Panc1 (cell line): Measurements from ENCODE around the gene MRPL18.

Source experiments
- POLR2AphosphoS5 ChIP-seq: IDR thresholded peaks from 2 replicates; pipeline ENCODE4 v1.6.1; 2012; ENCODE audit warnings: mild to moderate bottlenecking, low read depth, low read length, moderate library complexity
- TF ChIP-seq, protein P1 (sequence below): fragments of 450-650 bp; IDR thresholded peaks from 2 replicates; pipeline ENCODE4 v1.5.1; 2017; ENCODE audit warnings: mild to moderate bottlenecking
- TF ChIP-seq, protein P2 (sequence below), 2 experiments: IDR thresholded peaks; 2 replicates each; pipeline ENCODE4 v1.6.1; 2011 to 2012; ENCODE audit warnings: low read depth in 2 of 2, control low read depth in 1 of 2, low read length in 1 of 2, mild to moderate bottlenecking in 1 of 2, moderate library complexity in 1 of 2; ENCODE audit not compliant: insufficient read depth in 1 of 2

DNA sequence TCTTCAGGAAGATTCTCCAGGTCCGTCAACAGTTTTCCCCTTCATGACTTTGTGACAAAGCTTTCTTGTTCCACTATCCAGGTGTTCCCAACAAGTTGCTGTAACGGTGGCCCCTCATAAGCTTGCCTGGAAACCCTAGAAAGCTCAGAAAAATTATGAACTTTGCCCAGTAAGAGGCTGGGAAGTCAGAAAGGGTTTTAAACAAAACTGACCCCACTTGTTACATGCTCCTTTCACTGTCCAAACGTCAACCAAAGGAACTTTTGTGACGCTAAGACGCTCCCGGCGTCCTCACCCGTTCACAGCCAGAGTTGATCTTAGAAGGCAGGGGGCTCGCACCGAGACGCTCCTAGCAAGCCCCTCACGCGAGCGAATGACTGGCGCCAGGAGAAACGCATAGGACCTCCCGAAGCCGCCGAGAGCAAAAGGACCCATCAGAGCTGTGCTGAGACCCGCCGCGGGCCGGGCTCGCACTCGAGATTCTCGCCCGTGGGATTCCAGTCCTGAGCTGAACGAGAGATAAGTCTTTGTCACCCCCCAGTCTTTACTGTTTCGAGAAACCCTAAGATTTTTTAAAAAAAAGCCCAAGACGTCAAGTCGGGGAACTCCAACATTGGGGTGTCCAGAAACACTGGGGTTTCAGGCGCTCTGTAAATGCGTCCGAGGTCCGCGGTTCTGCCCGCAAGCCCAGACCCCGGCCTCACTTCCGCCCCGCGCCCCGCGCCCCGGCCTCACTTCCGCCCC lies 29.0 kb upstream of the MRPL18 start:
- TF ChIP-seq, protein P1, sequence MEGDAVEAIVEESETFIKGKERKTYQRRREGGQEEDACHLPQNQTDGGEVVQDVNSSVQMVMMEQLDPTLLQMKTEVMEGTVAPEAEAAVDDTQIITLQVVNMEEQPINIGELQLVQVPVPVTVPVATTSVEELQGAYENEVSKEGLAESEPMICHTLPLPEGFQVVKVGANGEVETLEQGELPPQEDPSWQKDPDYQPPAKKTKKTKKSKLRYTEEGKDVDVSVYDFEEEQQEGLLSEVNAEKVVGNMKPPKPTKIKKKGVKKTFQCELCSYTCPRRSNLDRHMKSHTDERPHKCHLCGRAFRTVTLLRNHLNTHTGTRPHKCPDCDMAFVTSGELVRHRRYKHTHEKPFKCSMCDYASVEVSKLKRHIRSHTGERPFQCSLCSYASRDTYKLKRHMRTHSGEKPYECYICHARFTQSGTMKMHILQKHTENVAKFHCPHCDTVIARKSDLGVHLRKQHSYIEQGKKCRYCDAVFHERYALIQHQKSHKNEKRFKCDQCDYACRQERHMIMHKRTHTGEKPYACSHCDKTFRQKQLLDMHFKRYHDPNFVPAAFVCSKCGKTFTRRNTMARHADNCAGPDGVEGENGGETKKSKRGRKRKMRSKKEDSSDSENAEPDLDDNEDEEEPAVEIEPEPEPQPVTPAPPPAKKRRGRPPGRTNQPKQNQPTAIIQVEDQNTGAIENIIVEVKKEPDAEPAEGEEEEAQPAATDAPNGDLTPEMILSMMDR, result no peak
- TF ChIP-seq, protein P2, sequence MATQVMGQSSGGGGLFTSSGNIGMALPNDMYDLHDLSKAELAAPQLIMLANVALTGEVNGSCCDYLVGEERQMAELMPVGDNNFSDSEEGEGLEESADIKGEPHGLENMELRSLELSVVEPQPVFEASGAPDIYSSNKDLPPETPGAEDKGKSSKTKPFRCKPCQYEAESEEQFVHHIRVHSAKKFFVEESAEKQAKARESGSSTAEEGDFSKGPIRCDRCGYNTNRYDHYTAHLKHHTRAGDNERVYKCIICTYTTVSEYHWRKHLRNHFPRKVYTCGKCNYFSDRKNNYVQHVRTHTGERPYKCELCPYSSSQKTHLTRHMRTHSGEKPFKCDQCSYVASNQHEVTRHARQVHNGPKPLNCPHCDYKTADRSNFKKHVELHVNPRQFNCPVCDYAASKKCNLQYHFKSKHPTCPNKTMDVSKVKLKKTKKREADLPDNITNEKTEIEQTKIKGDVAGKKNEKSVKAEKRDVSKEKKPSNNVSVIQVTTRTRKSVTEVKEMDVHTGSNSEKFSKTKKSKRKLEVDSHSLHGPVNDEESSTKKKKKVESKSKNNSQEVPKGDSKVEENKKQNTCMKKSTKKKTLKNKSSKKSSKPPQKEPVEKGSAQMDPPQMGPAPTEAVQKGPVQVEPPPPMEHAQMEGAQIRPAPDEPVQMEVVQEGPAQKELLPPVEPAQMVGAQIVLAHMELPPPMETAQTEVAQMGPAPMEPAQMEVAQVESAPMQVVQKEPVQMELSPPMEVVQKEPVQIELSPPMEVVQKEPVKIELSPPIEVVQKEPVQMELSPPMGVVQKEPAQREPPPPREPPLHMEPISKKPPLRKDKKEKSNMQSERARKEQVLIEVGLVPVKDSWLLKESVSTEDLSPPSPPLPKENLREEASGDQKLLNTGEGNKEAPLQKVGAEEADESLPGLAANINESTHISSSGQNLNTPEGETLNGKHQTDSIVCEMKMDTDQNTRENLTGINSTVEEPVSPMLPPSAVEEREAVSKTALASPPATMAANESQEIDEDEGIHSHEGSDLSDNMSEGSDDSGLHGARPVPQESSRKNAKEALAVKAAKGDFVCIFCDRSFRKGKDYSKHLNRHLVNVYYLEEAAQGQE (IDR thresholded peaks at IDR 0.05; ENCODE audit: insufficient read depth in 1 of 2, low read depth in 2 of 2, low read length in 1 of 2), result no peak
- no peak for TF ChIP-seq POLR2AphosphoS5
